Large intestine (tissue), 3 donors: ENCODE measurements around the gene RNF167. TPM values are rescaled to one million over a fixed set of nuclear protein-coding genes. Genes with fewer than 3 reads are reported as not detected.
A peak's percentile ranks its signal among the peaks of the same experiment; 100 is the strongest.

Experiments
- DNase-seq, 2 donors: peaks; one replicate each; pipeline versions ENCODE4 v3.0.0 to v3.0.0-alpha.2; 2013
- H3K27ac ChIP-seq: one replicate; pipeline ENCODE4 v1.5.1; 2013; ENCODE audit warnings: low read length
- H3K27me3 ChIP-seq: 2 replicates; pipeline ENCODE4 v1.6.1; 2013; ENCODE audit warnings: low read length; ENCODE audit not compliant: control insufficient read depth, insufficient read depth
- H3K36me3 ChIP-seq: 2 replicates; pipeline ENCODE4 v1.6.1; 2013; ENCODE audit warnings: low read length; ENCODE audit not compliant: control insufficient read depth, insufficient read depth
- H3K4me1 ChIP-seq: one replicate; pipeline ENCODE4 v1.6.1; 2013; ENCODE audit warnings: low read length; ENCODE audit not compliant: control insufficient read depth, insufficient read depth
- H3K4me3 ChIP-seq: one replicate; pipeline ENCODE4 v1.5.1; 2013; ENCODE audit warnings: low read length
- H3K9me3 ChIP-seq: one replicate; pipeline ENCODE4 v1.6.1; 2013; ENCODE audit warnings: mild to moderate bottlenecking, low read depth, low read length, moderate library complexity; ENCODE audit not compliant: control insufficient read depth
- WGBS: methylation state at CpG from one replicate; pipeline ENCODE4 v1.1.5; 2013; ENCODE audit warnings: low lambda C conversion rate; ENCODE audit not compliant: insufficient coverage; 5-methylcytosine and 5-hydroxymethylcytosine counted together
- polyA plus RNA-seq: library from polyadenylated mRNA; unstranded; fragments of 120-200 nt; gene quantifications from one replicate; pipeline ENCODE4 v1.2.1, GENCODE V29; 2013

The RNF167 gene
- polyA plus RNA-seq, 1 donor, result 117 TPM

- Histone ChIP-seq H3K9me3 (peaks cover 15% of the 10 kb centered on the region), H3K4me1 (peaks cover 31% of the 10 kb centered on the region), H3K27ac (no peak overlapping the region), H3K36me3 (peaks cover 61% of the 10 kb centered on the region), H3K27me3 (peaks cover 27% of the 10 kb centered on the region), H3K4me3 (no peak overlapping the region)
- no CpG with 5 or more reads among the region's 27 CpGs for WGBS
- DNase-seq, result no peak
Measured at GRCh38 chr17:4896332-4897197, 43.5 kb upstream of the RNF167 start.

DNA sequence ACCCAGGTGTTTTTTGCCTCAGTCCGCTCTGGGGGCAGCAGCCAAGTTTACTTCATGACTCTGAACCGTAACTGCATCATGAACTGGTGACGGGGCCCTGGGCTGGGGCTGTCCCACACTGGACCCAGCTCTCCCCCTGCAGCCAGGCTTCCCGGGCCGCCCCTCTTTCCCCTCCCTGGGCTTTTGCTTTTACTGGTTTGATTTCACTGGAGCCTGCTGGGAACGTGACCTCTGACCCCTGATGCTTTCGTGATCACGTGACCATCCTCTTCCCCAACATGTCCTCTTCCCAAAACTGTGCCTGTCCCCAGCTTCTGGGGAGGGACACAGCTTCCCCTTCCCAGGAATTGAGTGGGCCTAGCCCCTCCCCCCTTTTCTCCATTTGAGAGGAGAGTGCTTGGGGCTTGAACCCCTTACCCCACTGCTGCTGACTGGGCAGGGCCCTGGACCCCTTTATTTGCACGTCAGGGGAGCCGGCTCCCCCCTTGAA is 42.8 kb upstream of the RNF167 start:
- H3K9me3 ChIP-seq, result peaks cover 17% of the 10 kb centered on the region
- DNase-seq, result no peak
- H3K27ac ChIP-seq, result no peak overlapping the region
- H3K4me3 ChIP-seq, result no peak overlapping the region
- H3K4me1 ChIP-seq, result peaks cover 31% of the 10 kb centered on the region
- no CpG with 5 or more reads among the region's 10 CpGs for WGBS
- H3K27me3 ChIP-seq, result peaks cover 32% of the 10 kb centered on the region
- peaks cover 54% of the 10 kb centered on the region for H3K36me3 ChIP-seq

- DNase-seq, result no peak
- H3K4me1 ChIP-seq, result peaks cover 33% of the 10 kb centered on the region
- H3K9me3 ChIP-seq, result peaks cover 17% of the 10 kb centered on the region
- H3K27ac ChIP-seq, result no peak overlapping the region
- H3K4me3 ChIP-seq, result no peak overlapping the region
- WGBS, result 80% methylated on average over 1 of the region's 5 CpGs
- H3K27me3 ChIP-seq, result peaks cover 32% of the 10 kb centered on the region
- peaks cover 49% of the 10 kb centered on the region for H3K36me3 ChIP-seq
Measured at GRCh38 chr17:4897785-4898184, 42.3 kb upstream of the RNF167 start.

DNA sequence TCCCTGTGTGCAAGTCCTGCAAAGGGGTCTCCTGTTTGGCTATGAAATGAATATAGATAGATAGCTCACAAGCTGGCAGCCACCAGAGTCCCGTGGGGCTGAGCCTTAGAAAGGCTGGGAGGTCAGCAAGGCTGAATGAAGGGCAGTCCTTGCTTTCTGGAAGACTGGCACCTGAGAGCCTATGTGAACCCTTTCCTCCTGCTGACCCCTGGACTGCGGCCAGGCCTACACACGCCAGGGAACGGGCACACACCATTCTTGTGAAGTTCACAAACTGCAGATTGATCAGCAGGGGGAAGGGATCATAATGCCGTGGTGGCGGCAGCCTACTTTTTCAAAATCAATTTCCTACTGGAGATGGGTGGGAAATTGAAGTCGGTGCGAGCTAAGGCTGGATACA is 41.7 kb upstream of the RNF167 start:
- Histone ChIP-seq H3K27ac (no peak overlapping the region), H3K4me1 (peaks cover 36% of the 10 kb centered on the region), H3K36me3 (peaks cover 43% of the 10 kb centered on the region), H3K27me3 (peaks cover 32% of the 10 kb centered on the region), H3K9me3 (peaks cover 17% of the 10 kb centered on the region), H3K4me3 (no peak overlapping the region)
- no peak for DNase-seq
- WGBS, result no CpG with 5 or more reads among the region's 8 CpGs

GRCh38 chr17:4898927-4899326 is 41.1 kb upstream of the RNF167 start:
- peak overlapping the region; percentile 58 for H3K4me3 ChIP-seq
- peaks cover 37% of the 10 kb centered on the region for H3K4me1 ChIP-seq
- no CpG with 5 or more reads among the region's 34 CpGs for WGBS
- H3K27me3 ChIP-seq, result peaks cover 32% of the 10 kb centered on the region
- H3K36me3 ChIP-seq, result peaks cover 37% of the 10 kb centered on the region
- no peak for DNase-seq
- peaks cover 17% of the 10 kb centered on the region for H3K9me3 ChIP-seq
- no peak overlapping the region for H3K27ac ChIP-seq

DNA sequence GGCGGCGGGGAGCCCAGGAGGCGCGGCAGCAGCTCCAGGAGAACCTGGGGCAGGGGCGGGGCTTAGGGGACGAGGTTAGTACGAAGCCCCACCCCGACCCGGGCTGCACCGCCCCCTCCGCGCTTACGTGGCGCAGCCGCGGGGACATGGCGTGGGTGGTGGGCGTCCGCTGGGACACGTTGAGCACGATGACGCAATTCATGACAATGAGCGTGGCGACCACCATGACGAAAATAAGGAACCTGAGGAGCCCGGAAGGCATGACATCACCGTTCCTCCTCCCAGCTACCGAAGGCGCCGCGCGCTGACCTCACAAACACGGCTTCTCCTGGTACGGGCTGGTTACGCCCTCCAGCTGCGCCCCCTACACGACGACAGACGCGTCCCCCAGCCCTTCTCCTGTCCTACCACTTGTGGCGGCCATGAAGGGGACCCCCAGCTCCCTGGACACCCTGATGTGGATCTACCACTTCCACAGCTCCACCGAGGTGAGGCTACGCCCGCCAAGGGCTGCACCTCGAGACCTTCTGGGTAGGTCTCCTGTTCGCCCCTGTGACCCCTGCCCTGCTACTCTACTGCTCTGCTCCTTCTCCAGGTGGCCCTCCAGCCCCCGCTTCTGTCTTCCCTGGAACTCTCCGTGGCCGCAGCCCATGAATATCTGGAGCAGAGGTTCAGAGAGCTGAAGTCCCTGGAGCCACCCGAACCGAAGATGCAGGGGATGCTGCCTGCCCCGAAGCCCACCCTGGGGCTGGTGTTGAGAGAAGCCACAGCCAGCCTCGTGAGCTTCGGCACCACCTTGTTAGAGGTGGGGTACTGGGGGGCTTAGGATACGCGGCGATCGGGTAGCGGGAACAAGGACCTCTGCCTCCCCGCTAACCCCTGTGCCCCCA is 40.5 kb upstream of the RNF167 start, which contains the start of gene C17orf107:
Gene C17orf107 (plus strand): TSS at position 196 of the 890 bp plus-strand sequence. CDS start 227 bp downstream, at position 423.
- Histone ChIP-seq H3K4me3 (peak within 1 kb of the TSS; percentile 58), H3K36me3 (peaks cover 31% of the 10 kb centered on the region), H3K9me3 (peaks cover 17% of the 10 kb centered on the region), H3K27me3 (peaks cover 32% of the 10 kb centered on the region), H3K27ac (no peak within 1 kb of the TSS), H3K4me1 (peaks cover 32% of the 10 kb centered on the region)
- no CpG with 5 or more reads among the region's 60 CpGs for WGBS
- DNase-seq, result peak; percentile 79 to 85

GRCh38 chr17:4900231-4901107 is 39.6 kb upstream of the RNF167 start:
- peak overlapping the region; percentile 58 for H3K4me3 ChIP-seq
- H3K36me3 ChIP-seq, result peaks cover 22% of the 10 kb centered on the region
- peaks cover 32% of the 10 kb centered on the region for H3K4me1 ChIP-seq
- H3K27ac ChIP-seq, result peak overlapping the region; percentile 2
- WGBS, result no CpG with 5 or more reads among the region's 65 CpGs
- peaks cover 32% of the 10 kb centered on the region for H3K27me3 ChIP-seq
- H3K9me3 ChIP-seq, result peaks cover 17% of the 10 kb centered on the region
- peak; percentile 53 to 58 for DNase-seq

- Histone ChIP-seq H3K9me3 (peaks cover 17% of the 10 kb centered on the region), H3K4me3 (peak overlapping the region; percentile 58), H3K27me3 (peaks cover 32% of the 10 kb centered on the region), H3K4me1 (peaks cover 32% of the 10 kb centered on the region), H3K27ac (peak overlapping the region; percentile 2), H3K36me3 (peaks cover 15% of the 10 kb centered on the region)
- WGBS, result no CpG with 5 or more reads among the region's 37 CpGs
- no peak for DNase-seq
Measured at GRCh38 chr17:4901108-4901647, 38.9 kb upstream of the RNF167 start.

DNA sequence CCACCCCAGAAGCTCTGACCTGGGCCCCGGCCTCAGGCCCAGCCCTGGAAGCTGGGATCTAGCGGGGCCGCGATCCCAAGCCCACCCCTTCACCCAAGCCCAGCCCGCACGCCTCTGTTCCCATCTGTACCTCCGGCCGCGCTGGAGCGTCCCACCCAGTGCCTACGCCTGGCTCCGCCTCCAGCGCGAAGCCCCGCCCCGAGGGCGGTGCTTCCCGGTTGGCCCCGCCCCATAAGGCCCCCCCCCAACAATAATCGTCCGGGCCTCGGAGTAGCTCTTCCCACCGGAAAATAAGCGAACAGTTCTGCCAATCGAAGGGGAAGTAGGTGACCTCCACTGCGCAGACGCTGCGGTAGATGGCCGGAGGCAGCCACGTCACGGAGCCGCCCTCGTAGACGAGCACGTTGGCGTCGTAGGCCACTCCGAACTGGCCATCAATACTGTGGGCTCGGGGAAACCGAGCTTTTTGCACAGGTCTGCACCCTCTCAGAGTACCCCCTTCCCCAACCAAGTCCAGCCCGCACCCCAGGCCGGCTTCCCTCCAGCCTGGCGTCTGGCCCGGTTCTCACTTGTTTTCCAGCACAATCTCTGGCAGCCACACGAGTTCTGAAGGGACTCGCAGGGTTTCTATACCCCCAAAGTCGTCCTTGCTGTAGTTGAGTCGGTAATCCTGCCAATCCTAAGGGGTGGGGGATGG is 38.3 kb upstream of the RNF167 start:
- peak overlapping the region; percentile 21 for H3K27ac ChIP-seq
- H3K36me3 ChIP-seq, result peaks cover 9% of the 10 kb centered on the region
- H3K9me3 ChIP-seq, result peaks cover 17% of the 10 kb centered on the region
- DNase-seq, result no peak
- H3K4me1 ChIP-seq, result peaks cover 32% of the 10 kb centered on the region
- peaks cover 32% of the 10 kb centered on the region for H3K27me3 ChIP-seq
- no CpG with 5 or more reads among the region's 48 CpGs for WGBS
- peak overlapping the region; percentile 58 for H3K4me3 ChIP-seq
